Right renal pelvis (tissue), 4 donors: ENCODE results near the gene SNPH. TPM values are rescaled to one million over a fixed set of nuclear protein-coding genes. Genes with fewer than 3 reads are reported as not detected.
"Not testable (repeated sequence)": the region's sequence is repeated elsewhere in the genome, so short reads cannot be mapped to it uniquely, and the experiment has no call there.

Source experiments
- DNase-seq, 4 donors: peaks; one replicate each; pipeline ENCODE4 v3.0.0-alpha.2; 2013; ENCODE audit warnings: low read depth in 4 of 4, low spot score in 3 of 4, missing footprints in 1 of 4
- polyA plus RNA-seq, 4 donors: library from polyadenylated mRNA; unstranded; fragments of 120-200 nt; gene quantifications; one replicate each; pipeline ENCODE4 v1.2.1, GENCODE V29; 2013; ENCODE audit not compliant: insufficient read length in 4 of 4

The SNPH gene
- polyA plus RNA-seq, 4 donors = 2.7 to 3.2 (median 2.9) TPM

- DNase-seq = no peak
Measured at GRCh38 chr20:1333462-1334369, 67.6 kb downstream of the SNPH start.

DNA sequence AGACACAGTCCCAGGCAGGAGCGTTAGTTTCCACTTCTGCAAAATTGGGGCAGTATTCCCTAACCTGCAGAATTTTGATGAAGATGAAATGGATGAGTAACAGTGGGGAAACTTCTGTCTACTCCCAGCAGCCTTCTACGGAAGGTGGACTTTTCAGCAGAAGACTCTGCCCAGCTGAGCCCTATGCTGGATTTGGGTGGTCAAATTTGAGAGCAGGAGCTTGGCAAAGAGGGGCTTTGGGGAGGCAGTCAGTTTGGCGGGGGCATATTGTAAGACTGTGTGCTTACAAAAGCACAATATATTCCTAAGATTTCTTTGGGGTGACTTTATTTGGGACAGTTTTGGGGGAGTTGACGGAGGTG, 68.3 kb downstream of the SNPH start:
- DNase-seq = no peak

DNA sequence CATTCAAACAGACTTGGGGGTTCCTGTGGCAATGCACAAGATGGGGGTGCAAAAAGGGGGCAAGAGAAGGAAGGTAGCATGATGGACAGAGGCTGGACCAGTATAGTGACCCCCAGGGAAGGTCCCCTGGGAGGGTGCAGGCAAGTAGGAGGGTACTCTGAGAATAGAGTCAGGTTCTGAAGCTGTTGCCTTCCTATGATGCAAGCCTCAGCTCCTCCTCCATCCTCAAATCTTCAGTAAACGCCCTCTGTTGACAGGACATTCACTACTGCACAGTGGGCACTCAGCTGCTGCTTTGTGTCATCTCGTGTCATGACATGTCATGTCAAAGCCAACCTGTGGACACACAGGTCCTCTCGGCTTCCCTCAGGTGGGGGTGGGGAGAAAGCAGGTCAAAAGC, 68.7 kb downstream of the SNPH start:
- DNase-seq = no peak

DNA sequence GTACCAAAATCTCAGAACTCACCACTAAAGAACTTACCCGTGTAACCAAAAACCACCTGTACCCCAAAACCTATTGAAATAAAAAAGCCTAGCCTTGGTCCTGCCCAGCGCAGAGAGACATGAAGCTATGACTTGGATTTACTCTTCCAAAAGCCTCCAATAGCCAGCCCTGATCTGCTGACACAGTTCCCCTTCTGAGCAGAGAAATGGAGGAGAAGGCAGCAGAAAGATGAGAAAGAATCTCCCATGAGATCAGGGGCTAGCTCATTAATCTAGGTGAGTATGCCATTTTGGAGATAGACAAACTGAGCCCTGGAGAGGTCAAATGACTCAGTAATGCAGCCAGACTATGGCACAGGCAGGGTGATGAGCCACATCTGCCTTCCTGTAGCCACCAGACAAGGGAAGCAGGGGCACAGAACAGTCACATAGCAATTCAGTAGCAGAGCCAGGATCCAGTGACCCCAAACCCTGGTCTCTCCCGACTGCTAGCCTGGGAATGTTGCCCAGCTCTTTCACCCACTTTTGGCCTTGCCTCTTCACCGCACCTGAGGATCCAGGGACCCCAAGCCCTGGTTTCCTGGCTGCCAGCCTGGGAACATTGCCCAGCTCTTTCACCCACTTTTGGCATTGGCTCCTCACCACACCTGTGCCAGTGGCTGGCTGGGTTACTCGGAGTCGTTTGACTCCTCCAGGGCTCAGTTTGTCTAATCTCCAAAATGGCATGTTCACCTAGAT, 70.0 kb downstream of the SNPH start:
- DNase-seq = no peak

GRCh38 chr20:1336699-1337367, 70.7 kb downstream of the SNPH start:
- no peak for DNase-seq

DNA sequence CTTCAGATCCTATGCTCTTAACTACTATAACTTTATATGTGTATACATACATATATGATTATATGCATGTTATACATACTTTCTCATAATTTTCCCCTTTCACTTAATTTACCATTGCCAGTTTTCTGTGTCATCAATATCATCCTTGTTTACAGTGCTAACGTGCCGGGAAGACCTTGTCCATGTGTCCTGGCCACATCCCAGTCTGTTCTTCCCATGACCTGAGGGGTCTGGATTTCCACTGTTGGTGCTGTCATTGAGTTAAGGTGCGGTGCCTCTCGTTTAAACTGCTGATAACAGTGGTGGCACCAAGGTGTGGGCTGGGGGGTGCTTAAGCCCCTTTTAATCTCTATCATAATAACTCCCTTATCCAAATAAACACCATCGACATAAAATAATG, 71.3 kb downstream of the SNPH start:
- no peak for DNase-seq

- no peak for DNase-seq
Measured at GRCh38 chr20:1338096-1338495, 72.0 kb downstream of the SNPH start.

DNA sequence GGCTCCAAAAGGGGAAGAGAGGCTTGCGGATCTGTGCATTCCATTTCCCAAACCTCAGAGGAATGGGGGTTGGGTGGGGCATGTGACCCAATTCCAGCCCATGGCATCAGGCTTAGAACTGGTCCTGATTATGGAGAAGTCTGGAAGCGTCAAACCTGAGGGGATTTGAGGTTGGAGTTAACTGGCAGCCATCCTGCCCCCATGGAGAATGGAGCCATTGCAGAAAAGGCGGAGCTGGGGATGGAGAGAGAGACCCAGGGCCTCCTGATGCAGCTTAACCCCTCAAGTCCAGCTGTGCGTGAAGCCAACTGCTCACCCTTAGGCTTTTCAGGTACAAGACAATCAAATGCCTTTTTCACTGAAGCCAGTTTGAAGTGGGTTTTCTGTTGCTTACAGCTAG, 72.7 kb downstream of the SNPH start:
- no peak for DNase-seq

DNA sequence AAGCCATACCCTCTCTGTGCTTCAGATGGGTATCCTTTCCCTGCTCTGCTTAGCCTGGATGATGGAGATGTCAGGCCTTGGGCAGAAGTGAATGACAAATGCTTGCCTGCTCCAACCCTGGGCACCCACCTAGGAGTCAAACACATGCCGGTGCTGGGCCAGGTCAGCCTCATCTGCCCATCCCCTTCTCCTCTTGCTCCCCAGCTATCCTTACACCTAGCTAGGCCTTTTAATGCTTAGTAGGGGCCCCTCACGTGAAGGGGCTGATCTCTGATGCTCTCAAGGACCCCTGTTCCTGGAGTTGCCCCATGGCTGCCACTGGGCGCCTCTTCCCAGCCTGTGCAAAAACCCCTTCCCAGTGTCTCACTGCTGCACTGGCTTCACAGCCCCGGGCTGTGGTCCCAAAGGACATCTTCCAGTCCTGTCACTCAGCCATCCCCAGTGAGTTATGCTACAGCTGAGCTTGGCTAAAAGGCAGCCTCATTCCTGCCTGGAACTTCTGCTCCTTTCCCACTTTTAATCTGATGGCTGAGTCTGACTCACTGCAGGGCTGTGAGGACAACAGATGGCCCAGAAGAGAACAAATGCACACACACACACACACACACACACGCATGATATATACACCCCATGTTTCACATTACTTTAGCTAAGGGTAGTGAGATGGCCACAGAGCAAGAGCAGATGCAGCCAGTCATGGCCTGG, 75.6 kb downstream of the SNPH start:
- DNase-seq = no peak

DNA sequence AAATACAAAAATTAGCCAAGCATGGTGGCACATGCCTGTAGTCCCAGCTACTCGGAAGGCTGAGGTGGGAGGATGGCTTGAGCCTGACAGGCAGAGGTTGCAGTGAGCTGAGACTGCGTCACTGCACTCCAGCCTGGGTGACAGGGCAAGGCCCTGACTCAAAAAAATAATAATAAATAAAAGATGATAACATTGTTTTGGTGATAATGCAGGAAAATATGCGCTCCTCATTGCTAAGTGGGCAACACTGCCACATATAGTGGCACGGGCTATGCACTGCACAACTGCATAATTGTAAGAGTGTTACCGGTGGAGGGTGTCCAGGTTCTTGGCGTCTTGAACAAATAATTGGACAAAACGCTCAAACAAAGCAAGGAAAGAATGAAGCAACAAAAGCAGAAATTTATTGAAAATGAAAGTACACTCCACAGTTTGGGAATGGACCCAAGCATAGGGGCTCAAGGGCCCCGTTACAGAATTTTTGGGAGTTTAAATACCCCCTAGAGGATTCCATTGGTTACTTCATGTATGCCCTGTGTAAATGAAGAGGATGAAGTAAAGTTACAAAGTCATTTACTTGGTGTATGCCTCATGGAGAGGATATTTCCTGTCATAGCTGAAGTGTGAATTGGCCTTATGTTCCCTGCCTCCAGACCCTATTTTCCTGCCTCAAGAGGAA, 77.5 kb downstream of the SNPH start:
- DNase-seq = not testable (repeated sequence)

- no peak for DNase-seq
Measured at GRCh38 chr20:1345030-1345755, 79.1 kb downstream of the SNPH start.

GRCh38 chr20:1345756-1346093, 79.6 kb downstream of the SNPH start:
- no peak for DNase-seq

DNA sequence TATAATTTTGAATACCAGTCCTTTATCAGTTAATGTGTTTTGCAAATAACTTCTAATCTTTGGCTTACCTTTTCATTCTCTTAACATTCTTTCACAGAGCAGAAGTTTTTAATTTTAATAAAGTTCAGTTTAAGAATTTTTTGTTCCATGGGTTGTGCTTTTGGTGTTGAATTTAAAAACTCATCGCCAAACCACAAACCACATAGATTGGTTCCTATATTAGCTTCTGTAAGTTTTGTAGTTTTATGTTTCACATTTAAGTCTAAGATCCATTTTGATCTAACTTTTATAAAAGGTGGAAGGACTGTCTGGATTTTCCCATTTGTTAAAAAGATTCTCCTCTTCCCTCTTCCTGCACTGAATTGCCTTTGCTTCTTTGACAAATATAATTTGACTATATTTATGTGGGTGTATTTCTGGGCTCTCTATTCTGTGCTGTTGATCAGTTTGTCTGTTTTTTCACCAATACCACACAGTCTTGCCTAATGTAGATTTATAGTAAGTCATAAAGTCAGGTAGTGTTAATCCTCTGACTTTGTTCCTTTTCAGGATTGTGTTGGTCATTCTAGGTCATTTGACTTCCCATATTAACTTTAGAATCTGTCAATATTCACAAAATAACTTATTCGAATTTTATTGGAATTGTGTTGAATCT, 80.3 kb downstream of the SNPH start:
- DNase-seq = no peak

- DNase-seq = no peak
Measured at GRCh38 chr20:1353956-1354355, 87.9 kb downstream of the SNPH start.

DNA sequence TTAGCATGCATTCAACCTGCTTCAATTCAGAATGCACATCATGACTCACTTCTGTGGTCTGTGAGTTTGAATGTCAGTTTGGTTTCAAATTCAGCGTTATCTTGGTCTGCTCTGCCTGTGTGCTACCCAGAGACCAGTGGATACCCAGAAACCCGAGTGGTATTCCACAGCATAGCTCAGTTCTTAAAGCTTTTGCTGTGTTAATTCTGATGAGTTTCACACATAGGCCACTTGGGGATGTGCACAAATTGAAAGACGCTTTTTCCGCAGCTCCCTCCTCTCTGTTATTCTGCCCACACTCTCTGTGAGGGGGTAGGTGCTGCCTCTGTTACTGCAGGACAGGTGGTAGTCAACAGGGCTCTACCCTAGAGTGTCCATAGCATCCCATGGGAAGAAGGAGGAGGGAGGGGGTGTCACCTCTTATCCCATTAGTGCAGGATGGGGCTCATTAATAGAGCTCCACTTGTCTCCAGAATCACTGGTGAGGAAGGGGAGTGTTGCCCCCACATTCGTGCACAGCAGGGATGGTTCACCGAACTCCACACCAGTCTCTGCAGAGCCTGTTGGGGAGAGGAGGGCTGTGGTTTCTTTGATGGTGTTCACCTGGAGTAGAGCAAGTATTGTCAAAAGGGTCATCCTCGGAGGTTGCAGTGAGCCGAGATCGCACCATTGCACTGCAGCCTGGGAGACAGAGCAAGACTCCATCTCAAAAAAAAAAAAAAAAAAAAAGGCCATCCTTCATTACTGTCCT, 92.0 kb downstream of the SNPH start:
- no peak for DNase-seq
